Body of pancreas (tissue), 4 donors: Measurements from ENCODE around the gene ATP10D. TPM values are rescaled to one million over a fixed set of nuclear protein-coding genes. Genes with fewer than 3 reads are reported as not detected.

Experiments used
- ATAC-seq: fragments of 150-250 bp; one replicate; pipeline ENCODE4 v1.9.1; 2016
- DNase-seq, 4 donors: peaks; one replicate each; pipeline ENCODE4 v3.0.0-alpha.2; 2019
- H3K27ac ChIP-seq, 4 donors: fragments of 200-600 bp; sonication (generic); 1 replicate in 3 of 4; 2 replicates in 1 of 4; pipeline versions ENCODE4 v1.5.1 to v1.6.1; 2016 to 2019; ENCODE audit warnings: mild to moderate bottlenecking in 1 of 4, mixed read lengths in 1 of 4, moderate library complexity in 1 of 4
- H3K27me3 ChIP-seq, 2 donors: fragments of 200-600 bp; sonication (generic); one replicate each; pipeline ENCODE4 v1.6.0; 2016; ENCODE audit warnings: mild to moderate bottlenecking in 1 of 2
- H3K36me3 ChIP-seq, 2 donors: fragments of 200-600 bp; sonication (generic); replicated peaks in 1 of 2; 2 replicates each; pipeline ENCODE4 v1.5.1; 2016; ENCODE audit warnings: low read depth in 2 of 2; ENCODE audit not compliant: insufficient read depth in 1 of 2
- H3K4me1 ChIP-seq: fragments of 200-600 bp; sonication (generic); one replicate; pipeline ENCODE4 v1.6.0; 2016
- H3K4me3 ChIP-seq, 2 donors: fragments of 200-600 bp; sonication (generic); 1 replicate in 1 of 2; 2 replicates in 1 of 2; pipeline ENCODE4 v1.5.1; 2016 to 2019
- H3K9me3 ChIP-seq, 3 donors: fragments of 200-600 bp; sonication (generic); 1 replicate in 2 of 3; 2 replicates in 1 of 3; pipeline ENCODE4 v1.5.1; 2016
- POLR2A ChIP-seq, 3 donors: fragments of 450-650 bp; IDR thresholded peaks; one replicate each; pipeline ENCODE4 v1.6.1; 2016; ENCODE audit warnings: antibody characterized with exemption in 3 of 3, mild to moderate bottlenecking in 2 of 3
- WGBS, 2 donors: methylation state at CpG; one replicate each; pipeline ENCODE4 v1.1.5; 2017; 5-methylcytosine and 5-hydroxymethylcytosine counted together
- intact Hi-C: fragments of 100-400 bp; cut with DNase I; formaldehyde crosslinking; loops from one replicate; pipeline ENCODE4 v1.15.1; 2023
- total RNA-seq, 2 donors: library from RNA; depleted of rRNA; stranded (reverse); fragments of >200 nt; gene quantifications; one replicate each; pipeline ENCODE4 v1.1.0, GENCODE V29; 2016
- TF ChIP-seq, protein P1 (sequence below), 7 experiments: fragments of 450-650 bp in 4 of 7; fragments of 200-600 bp in 3 of 7; sonication (generic) in 3 of 7; IDR thresholded peaks; one replicate each; pipeline ENCODE4 v1.5.1; 2016 to 2019; ENCODE audit warnings: antibody characterized with exemption in 7 of 7

Gene ATP10D
- total RNA-seq, 2 donors from 2014 or later, result 12.5 to 24.4 TPM

DNA sequence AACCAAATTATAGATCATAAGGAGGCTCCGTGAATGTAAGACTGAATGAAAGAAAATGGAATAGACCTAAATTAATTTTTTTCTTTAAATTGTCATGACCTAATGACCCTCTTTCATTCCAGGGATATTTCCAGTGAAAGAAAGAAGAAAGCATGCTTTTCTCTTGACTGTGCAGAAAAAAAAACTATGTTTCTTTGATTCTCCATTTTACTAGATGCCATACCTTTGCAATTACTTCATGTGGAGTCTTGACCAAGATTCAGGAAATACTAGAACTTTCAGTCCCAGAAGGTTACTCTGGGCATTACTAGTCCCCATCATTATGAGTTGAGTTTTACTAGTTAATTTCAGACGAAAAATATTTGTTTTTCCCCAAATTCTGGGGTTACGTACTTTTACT is 15.1 kb upstream of the ATP10D start:
- ATAC-seq (no peak), DNase-seq (no peak)
- H3K27ac ChIP-seq, result peak overlapping the region in 1 of 4 donors; percentile 44
- H3K36me3 ChIP-seq, result no peaks in the 10 kb centered on the region
- no peak for TF ChIP-seq POLR2A (IDR thresholded peaks at IDR 0.05)
- TF ChIP-seq, protein P1, sequence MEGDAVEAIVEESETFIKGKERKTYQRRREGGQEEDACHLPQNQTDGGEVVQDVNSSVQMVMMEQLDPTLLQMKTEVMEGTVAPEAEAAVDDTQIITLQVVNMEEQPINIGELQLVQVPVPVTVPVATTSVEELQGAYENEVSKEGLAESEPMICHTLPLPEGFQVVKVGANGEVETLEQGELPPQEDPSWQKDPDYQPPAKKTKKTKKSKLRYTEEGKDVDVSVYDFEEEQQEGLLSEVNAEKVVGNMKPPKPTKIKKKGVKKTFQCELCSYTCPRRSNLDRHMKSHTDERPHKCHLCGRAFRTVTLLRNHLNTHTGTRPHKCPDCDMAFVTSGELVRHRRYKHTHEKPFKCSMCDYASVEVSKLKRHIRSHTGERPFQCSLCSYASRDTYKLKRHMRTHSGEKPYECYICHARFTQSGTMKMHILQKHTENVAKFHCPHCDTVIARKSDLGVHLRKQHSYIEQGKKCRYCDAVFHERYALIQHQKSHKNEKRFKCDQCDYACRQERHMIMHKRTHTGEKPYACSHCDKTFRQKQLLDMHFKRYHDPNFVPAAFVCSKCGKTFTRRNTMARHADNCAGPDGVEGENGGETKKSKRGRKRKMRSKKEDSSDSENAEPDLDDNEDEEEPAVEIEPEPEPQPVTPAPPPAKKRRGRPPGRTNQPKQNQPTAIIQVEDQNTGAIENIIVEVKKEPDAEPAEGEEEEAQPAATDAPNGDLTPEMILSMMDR (IDR thresholded peaks at IDR 0.05), result no peak
- no peak overlapping the region for H3K4me3 ChIP-seq
- intact Hi-C loops, result no loop called here
- H3K27me3 ChIP-seq, result no peaks in the 10 kb centered on the region
- H3K9me3 ChIP-seq, result no peaks in the 10 kb centered on the region
- 67 to 69% methylated on average over 3 of the region's 3 CpGs for WGBS, 2 donors
- no peaks in the 10 kb centered on the region for H3K4me1 ChIP-seq

GRCh38 chr4:47471064-47471463 is 14.0 kb upstream of the ATP10D start:
- TF ChIP-seq POLR2A (IDR thresholded peaks at IDR 0.05), result no peak
- TF ChIP-seq, protein P1 (IDR thresholded peaks at IDR 0.05), result peak in 3 of 7 experiments; percentile 19 to 28 (median 21)
- no peaks in the 10 kb centered on the region for H3K4me1 ChIP-seq
- H3K4me3 ChIP-seq, result no peak overlapping the region
- H3K9me3 ChIP-seq, result no peaks in the 10 kb centered on the region
- peak overlapping the region in 3 of 4 donors; percentile 8 to 58 (median 44) for H3K27ac ChIP-seq
- peak; percentile 87 for ATAC-seq
- 34 to 40% methylated on average over 4 of the region's 4 CpGs for WGBS, 2 donors
- intact Hi-C loops, result no loop called here
- no peaks in the 10 kb centered on the region for H3K36me3 ChIP-seq
- peak in 1 of 4 donors; percentile 12 for DNase-seq
- H3K27me3 ChIP-seq, result no peaks in the 10 kb centered on the region

DNA sequence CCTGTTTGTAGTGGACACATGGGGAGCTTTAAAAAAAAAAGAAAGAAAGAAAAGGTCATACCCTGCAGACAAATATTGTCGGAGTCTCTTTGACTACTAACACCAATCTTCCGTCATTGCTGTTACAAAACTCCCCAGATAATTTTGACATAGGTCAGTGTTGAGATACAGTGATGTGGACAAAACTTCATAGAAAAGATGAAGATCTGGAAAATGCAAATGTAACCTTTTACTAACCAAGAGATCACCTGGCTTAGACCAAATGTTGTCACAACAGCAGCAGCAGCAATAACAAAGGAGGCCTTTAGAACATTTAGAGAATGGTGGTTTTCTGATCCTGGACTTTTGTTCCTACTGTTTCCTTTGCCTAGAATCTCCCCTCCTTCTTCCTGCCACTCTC is 13.5 kb upstream of the ATP10D start:
- no peak overlapping the region for H3K4me3 ChIP-seq
- peak; percentile 52 for ATAC-seq
- 55 to 71% methylated on average over 2 of the region's 2 CpGs for WGBS, 2 donors
- no peak for TF ChIP-seq POLR2A (IDR thresholded peaks at IDR 0.05)
- TF ChIP-seq, protein P1 (IDR thresholded peaks at IDR 0.05), result no peak
- no peaks in the 10 kb centered on the region for H3K4me1 ChIP-seq
- intact Hi-C loops, result no loop called here
- H3K27ac ChIP-seq, result peak overlapping the region in 3 of 4 donors; percentile 8 to 58 (median 44)
- H3K27me3 ChIP-seq, result no peaks in the 10 kb centered on the region
- no peak for DNase-seq
- no peaks in the 10 kb centered on the region for H3K9me3 ChIP-seq
- no peaks in the 10 kb centered on the region for H3K36me3 ChIP-seq

- ATAC-seq (no peak), DNase-seq (no peak)
- intact Hi-C loops, result no loop called here
- no peaks in the 10 kb centered on the region for H3K27me3 ChIP-seq
- no peaks in the 10 kb centered on the region for H3K36me3 ChIP-seq
- no peak overlapping the region for H3K4me3 ChIP-seq
- TF ChIP-seq, protein P1 (IDR thresholded peaks at IDR 0.05), result no peak
- TF ChIP-seq POLR2A (IDR thresholded peaks at IDR 0.05), result no peak
- WGBS, 2 donors, result 87 to 91% methylated on average over 3 of the region's 3 CpGs
- H3K27ac ChIP-seq, result no peak overlapping the region
- H3K9me3 ChIP-seq, result no peaks in the 10 kb centered on the region
- no peaks in the 10 kb centered on the region for H3K4me1 ChIP-seq
Measured at GRCh38 chr4:47473141-47473750, 11.8 kb upstream of the ATP10D start.

- intact Hi-C loops, result no loop called here
- no peaks in the 10 kb centered on the region for H3K9me3 ChIP-seq
- ATAC-seq (no peak), DNase-seq (no peak)
- no peak overlapping the region for H3K27ac ChIP-seq
- no peaks in the 10 kb centered on the region for H3K27me3 ChIP-seq
- no peaks in the 10 kb centered on the region for H3K4me1 ChIP-seq
- no peaks in the 10 kb centered on the region for H3K36me3 ChIP-seq
- H3K4me3 ChIP-seq, result no peak overlapping the region
- no peak for TF ChIP-seq POLR2A (IDR thresholded peaks at IDR 0.05)
- TF ChIP-seq, protein P1 (IDR thresholded peaks at IDR 0.05), result no peak
- 54 to 57% methylated on average over 4 of the region's 4 CpGs for WGBS, 2 donors
Measured at GRCh38 chr4:47474799-47475198, 10.3 kb upstream of the ATP10D start.
